ENCODE results near the gene TNS1.
A peak's percentile ranks its signal among the peaks of the same experiment; 100 is the strongest.

TNS1 gene

GRCh38 chr2:217877866-217878265 lies 124.9 kb downstream of the TNS1 start:
- no peak for DNase-seq
- intact Hi-C loops (cut with DNase I), result no loop called here

DNA sequence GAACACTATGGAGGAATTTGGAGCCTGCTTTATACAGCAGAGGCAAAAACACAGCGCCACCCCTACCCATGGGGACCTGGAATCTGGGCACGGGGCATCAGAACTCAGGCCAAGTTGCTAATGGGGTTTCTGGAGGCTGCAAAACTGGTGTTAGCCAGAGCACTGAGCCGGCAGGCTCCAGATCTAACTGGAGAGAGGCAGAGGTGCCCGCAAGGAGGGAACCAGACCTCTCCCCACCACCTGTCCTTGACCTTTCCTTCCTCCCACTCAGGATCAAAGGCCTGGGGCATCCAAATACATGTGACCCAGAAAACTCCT lies 126.6 kb downstream of the TNS1 start:
- peak in 8 of 42 donors; percentile 26 to 55 (median 44) for DNase-seq
- intact Hi-C loops (cut with DNase I), result no loop called here

DNA sequence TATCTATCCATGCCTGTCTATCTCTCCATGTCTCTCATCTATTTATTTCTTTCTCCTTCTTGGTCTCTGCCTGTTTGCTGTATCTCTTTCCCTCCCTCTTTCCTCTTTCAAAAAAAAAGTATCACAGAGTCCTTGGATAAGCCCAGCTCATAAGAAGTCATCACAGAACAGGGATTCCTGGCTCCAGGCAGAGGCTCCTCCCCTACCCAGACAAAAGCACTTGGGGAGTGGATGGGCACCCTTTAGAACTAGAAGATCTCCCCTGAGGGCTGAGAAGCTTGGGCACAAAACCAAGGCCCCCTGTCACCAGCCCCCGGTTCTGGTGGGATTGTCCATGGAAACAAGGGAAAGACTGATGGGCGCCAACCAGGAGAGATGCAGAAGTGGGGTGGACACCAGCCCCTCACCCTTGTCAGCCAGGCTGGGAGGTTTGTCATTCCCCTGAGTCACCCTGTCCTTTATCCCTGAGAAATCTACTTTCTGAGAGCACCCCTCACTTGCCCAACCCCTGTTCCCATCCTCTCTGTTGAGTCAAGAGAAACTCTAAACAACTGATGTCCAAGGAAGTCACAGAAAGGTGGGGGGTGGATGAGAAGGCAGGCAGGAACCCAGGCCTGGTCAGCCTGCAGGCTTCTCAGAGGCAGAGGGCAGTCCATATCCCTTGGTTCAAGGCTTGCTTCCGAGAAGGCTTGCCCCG lies 127.1 kb downstream of the TNS1 start:
- intact Hi-C loops (cut with DNase I), result no loop called here
- no peak for DNase-seq

- intact Hi-C loops (cut with DNase I), result no loop called here
- DNase-seq, result no peak
Observed at GRCh38 chr2:217875138-217875537, 127.7 kb downstream of the TNS1 start.

DNA sequence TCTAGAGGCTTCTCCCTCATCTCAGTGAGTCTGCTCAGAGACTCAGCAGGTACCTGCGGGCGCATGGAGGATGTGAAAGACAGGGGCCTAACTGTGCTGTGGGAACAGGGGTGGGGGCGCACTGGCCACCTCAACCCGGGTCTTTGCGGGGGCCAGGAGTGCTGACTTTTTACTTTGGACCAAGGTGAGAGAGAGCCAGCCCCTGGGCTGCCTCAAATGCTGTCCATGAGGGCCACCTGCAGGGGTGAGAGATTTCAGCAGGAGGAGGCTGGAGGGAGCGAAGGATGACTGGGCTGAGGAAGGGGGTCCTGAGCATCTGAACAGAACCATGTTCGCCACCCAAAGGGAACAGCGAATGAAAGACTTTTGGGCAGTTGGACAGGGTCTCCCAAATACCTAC lies 129.4 kb downstream of the TNS1 start:
- no peak for DNase-seq
- intact Hi-C loops (cut with DNase I), result no loop called here

DNA sequence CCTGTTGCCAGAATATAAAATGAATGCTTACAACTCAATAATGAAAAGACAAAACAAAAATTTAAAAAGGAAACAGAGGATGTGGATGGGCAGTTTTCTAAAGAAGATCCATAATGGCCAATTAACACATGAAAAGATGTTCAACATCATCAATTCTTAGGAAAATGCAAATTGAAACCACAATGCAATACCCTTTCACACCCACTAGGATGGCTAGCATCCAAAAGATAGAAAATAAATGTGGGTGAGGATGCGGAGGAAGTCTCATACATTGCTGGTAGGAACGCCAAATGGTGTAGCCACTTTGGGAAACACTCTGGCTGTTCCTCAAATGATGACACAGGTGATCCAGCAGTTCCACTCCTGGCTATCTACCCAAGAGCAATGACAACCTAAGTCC lies 130.5 kb downstream of the TNS1 start:
- intact Hi-C loops (cut with DNase I), result no loop called here
- no peak for DNase-seq

DNA sequence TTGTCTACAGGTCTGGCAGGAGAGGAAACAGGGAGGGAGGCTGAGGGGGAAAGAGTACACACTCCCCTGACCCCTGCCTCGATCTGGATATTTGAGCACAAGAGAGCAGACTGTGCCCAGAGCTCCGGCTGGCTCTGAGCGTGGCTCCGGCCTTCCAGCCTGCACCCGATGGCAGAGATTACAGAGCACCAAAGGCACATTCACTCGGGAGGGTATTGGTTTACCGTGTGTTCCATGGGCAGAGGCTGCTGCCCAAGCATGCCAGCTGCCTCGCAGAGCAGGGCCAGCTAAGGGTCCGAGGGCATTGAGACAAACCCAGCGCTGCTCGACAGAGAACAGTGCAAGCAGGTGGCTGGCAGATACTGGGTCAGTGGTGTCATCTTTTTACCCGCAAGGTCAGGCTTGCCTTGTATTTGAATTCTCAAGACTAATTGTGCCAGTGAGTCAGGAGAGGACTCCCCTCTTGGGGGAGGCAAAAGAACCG lies 132.2 kb downstream of the TNS1 start:
- peak in 2 of 42 donors; percentile 37 to 47 for DNase-seq
- intact Hi-C loops (cut with DNase I), result no loop called here

DNA sequence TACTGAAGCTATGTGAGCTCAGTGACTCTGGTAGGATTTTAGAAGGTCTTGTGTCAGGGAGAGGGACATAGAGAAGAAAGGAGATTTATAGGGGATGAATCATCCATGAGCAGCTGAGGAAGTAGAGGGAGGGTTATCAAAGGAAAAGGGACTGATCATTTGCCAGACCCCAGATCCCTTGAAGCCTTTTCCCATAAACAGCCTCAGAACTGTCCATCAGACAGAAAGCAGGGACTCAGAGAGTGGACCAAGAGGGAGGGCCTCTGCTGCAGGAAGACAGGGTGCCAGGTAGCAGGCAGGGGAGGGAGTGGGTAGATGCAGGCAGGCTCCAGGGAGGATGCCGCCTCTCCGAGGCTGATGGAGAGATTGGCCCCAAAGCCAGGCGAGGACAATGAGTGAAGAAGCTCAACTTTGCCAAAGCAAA lies 133.9 kb downstream of the TNS1 start:
- no peak for DNase-seq
- intact Hi-C loops (cut with DNase I), result no loop called here

GRCh38 chr2:217868265-217868892 lies 134.4 kb downstream of the TNS1 start:
- intact Hi-C loops (cut with DNase I), result no loop called here
- DNase-seq, result no peak

GRCh38 chr2:217866457-217866856 lies 136.3 kb downstream of the TNS1 start:
- intact Hi-C loops (cut with DNase I), result no loop called here
- DNase-seq, result no peak

DNA sequence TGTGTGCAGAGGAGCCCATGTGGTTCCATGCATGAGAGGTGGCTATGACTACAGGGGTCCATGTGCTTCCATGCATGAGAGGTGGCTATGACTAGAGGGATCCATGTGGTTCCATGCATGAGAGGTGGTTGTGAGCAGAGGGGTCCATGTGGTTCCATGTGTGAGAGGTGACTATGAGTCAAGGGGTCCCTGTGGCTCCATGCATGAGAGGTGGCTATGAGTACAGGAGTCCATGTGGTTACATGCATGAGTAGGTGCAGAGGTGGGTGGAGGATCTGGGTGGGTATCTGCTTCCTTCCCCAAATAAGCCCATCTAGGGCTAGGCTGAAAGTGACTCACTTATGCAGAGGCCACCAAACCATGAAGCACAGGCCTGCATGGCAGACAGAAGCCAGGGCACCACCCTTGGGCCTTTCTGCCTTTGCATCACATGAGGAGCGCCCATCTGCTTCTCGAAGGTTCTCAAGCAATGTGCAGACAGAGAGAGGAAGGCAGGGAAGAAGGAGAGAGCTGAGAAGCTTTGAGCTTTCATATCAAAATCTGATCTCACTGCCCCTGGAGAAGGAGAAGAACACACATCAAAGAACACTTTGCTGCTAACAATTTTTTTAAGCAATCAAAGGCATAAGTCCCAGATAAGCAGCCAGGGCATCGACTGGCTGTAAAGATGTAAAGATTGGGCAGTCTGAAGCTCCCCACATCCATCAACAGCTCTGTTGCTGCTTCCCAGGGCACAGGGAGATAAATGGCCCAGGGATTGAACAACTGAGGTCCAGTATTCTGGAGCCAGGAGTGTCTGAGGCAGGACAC lies 137.6 kb downstream of the TNS1 start:
- no peak for DNase-seq
- intact Hi-C loops (cut with DNase I), result no loop called here

- intact Hi-C loops (cut with DNase I), result no loop called here
- DNase-seq, result no peak
Observed at GRCh38 chr2:217863883-217864282, 138.9 kb downstream of the TNS1 start.

GRCh38 chr2:217861334-217861877 lies 141.4 kb downstream of the TNS1 start:
- intact Hi-C loops (cut with DNase I), result no loop called here
- no peak for DNase-seq

DNA sequence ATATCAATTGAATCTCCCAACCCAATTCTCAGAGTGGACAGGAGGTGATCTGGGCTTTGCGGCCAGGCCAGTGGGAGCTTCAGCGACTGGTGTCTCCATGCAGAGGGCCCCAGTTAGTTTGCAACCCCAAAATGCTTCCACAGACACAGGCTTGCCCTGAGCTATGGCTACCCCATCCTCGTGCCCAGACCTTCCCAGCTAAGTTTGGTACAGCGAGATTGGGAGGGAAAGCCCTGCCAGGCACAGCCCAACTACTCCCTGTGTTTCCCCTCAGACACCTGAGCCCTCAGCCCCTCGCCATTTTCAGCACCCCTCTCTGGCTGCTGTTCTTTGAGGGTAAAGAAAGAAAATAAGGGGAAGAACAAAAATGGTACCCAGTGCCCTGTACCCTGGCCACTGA lies 142.9 kb downstream of the TNS1 start:
- DNase-seq, result no peak

GRCh38 chr2:217858519-217859491 lies 144.0 kb downstream of the TNS1 start:
- DNase-seq, result peak in 40 of 42 donors; percentile 36 to 90 (median 69)

More for the DNA sequence above, 142.9 kb downstream of the TNS1 start:
- intact Hi-C loops (cut with DNase I), result no loop called here

GRCh38 chr2:217857624-217858506 lies 144.9 kb downstream of the TNS1 start:
- DNase-seq, result peak in 2 of 42 donors; percentile 3 to 38

More at GRCh38 chr2:217858519-217859491, 144.0 kb downstream of the TNS1 start:
- intact Hi-C loops (cut with DNase I), result no loop called here

GRCh38 chr2:217856871-217857270 lies 145.9 kb downstream of the TNS1 start:
- intact Hi-C loops (cut with DNase I), result no loop called here

More at GRCh38 chr2:217857624-217858506, 144.9 kb downstream of the TNS1 start:
- intact Hi-C loops (cut with DNase I), result no loop called here

DNA sequence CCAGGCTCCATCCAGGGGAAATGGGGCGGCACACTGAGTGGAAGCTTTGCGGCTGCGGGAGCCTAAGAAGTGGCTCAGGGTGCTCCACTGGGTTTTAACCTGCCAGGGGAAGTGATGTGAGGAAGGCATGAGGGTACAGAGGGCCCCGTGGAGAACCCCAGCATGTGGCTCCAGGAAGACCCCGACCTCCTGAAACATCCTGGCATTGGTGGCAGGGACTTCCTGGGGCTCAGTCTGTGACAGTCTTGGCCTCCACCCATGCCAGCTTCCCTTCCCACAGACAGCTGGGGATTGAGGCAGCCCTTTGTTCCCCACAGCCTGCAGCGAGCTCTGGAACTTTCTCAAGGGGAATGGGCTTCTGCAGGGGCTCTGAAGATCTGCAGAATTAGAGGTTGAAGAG lies 146.6 kb downstream of the TNS1 start:
- intact Hi-C loops (cut with DNase I), result no loop called here
- DNase-seq, result peak in 21 of 42 donors; percentile 27 to 74 (median 47)

More at GRCh38 chr2:217856871-217857270, 145.9 kb downstream of the TNS1 start:
- no peak for DNase-seq

Data from head of caudate nucleus (tissue), 42 donors.